Hypothalamus (tissue), 51 donors: ENCODE data around the gene THEM5.
"Not testable (repeated sequence)": the region's sequence is repeated elsewhere in the genome, so short reads cannot be mapped to it uniquely, and the experiment has no call there.

Experiments used
- DNase-seq, 51 donors: peaks; one replicate each; lab custom pipeline; 2025; lab: John Stamatoyannopoulos, UW

The THEM5 gene, protein sequence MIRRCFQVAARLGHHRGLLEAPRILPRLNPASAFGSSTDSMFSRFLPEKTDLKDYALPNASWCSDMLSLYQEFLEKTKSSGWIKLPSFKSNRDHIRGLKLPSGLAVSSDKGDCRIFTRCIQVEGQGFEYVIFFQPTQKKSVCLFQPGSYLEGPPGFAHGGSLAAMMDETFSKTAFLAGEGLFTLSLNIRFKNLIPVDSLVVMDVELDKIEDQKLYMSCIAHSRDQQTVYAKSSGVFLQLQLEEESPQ

GRCh38 chr1:151853411-151853943 is at the start of gene THEM5:
THEM5 (minus strand) TSS chr1:151853712; CDS start chr1:151853565, 147 bp downstream.
- DNase-seq = no peak

DNA sequence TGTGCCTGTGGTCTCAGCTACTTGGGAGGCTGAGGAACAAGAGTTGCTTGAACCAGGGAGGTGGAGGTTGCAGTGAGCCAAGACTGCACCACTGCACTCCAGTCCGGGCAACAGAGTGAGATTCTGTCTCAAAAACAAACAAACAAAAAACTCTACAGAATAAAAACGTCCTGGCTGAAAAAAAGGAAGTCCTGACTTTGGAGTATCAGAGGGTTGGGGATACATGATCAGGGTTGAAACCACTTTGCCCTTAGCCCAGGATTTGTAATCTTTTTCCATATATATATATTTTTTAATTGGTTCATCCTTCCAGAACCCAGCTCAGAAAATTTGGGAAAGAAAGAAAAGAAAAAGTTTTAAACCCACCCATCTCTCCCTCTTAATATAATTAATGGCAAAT is 49.3 kb upstream of the THEM5 start:
- DNase-seq = no peak

GRCh38 chr1:151900804-151901203 is 47.3 kb upstream of the THEM5 start:
- not testable (repeated sequence) for DNase-seq

GRCh38 chr1:151898519-151898991 is 45.0 kb upstream of the THEM5 start:
- no peak for DNase-seq

GRCh38 chr1:151897991-151898431 is 44.5 kb upstream of the THEM5 start:
- DNase-seq = no peak

- DNase-seq = no peak
Observed at GRCh38 chr1:151893176-151893924, 39.8 kb upstream of the THEM5 start.

DNA sequence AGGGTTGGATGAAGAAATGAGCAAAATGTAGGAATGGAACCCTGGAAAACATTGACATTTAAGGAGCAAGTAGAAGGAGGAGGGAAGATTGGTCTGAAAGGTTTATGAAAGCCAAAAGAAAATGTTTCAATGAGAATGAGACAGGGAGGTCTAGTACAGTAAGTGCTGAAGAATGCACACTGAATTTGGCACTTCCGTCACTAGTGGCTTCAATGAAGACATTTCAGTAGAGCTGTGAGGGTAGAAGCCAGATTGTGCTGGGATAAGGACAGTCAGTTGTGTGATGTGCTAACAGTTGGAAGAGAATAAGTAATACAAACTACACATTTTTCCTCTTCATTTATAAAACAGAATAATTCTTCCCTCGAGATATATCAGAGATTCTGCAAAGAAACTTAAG is 38.7 kb upstream of the THEM5 start:
- DNase-seq = no peak

DNA sequence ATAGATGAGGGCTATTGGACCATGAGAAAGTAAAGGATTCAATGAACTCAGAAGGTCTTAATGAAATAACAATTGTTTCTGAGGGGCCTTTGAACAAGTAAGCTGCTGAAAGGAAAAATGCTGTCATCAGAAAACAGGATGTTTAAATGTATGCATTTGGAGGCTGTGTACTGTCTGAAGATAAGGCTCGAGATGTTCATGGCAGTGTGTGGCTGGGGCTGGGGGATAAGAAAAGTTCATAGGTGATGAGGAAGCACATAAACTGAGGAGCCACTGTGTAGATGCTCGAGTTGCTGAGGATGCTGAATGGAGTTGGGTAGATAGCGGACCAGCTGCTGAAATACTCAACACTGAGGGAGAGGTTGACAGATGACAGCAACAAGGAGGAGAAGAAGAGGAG is 38.0 kb upstream of the THEM5 start:
- DNase-seq = no peak

- no peak for DNase-seq
Observed at GRCh38 chr1:151888972-151889570, 35.6 kb upstream of the THEM5 start.

GRCh38 chr1:151887028-151887427 is 33.5 kb upstream of the THEM5 start:
- DNase-seq = no peak

- no peak for DNase-seq
Observed at GRCh38 chr1:151885479-151885878, 32.0 kb upstream of the THEM5 start.

GRCh38 chr1:151884879-151885278 is 31.4 kb upstream of the THEM5 start:
- not testable (repeated sequence) for DNase-seq

- not testable (repeated sequence) for DNase-seq
Observed at GRCh38 chr1:151884445-151884844, 30.9 kb upstream of the THEM5 start.

DNA sequence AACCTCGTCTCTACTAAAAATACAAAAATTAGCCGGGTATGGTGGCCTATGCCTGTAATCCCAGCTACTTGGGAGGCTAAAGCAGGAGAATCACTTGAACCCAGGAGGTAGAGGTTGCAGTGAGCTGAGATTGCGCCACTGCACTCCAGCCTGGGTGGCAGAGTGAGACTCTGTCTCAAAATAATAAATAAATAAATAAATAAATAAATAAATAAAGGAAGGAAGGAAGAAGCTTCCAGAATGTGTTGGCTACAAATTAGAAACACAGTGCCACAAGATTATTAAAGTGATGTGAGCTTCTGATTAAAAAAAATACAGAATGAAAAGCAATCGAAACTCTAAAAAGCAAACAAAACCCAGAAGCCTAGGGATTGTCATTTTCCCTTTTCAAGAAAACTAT is 30.4 kb upstream of the THEM5 start:
- DNase-seq = not testable (repeated sequence)

GRCh38 chr1:151882918-151883317 is 29.4 kb upstream of the THEM5 start:
- not testable (repeated sequence) for DNase-seq

DNA sequence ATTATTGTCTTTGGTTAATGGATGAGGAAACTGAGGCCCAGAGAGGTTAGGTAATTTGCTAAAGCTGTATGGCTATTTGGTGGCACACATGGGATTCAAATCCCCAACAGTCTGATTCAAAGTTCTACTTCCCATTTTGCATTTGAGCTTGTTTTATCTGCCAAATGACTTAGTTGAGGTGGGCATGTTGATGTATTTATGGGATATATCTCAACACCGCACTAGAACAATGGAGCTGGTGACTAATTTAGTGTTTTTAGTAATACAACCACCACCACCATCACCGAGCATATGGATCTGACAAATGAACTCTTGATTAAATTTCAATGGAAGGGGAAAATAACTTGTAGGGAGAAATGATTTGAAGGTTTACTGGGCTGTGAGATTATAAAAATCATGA is 29.0 kb upstream of the THEM5 start:
- DNase-seq = no peak

GRCh38 chr1:151881479-151881878 is 28.0 kb upstream of the THEM5 start:
- peak in 3 of 51 donors; percentile 15 to 33 (median 20) for DNase-seq

GRCh38 chr1:151875419-151876097 is 22.0 kb upstream of the THEM5 start:
- DNase-seq = no peak

DNA sequence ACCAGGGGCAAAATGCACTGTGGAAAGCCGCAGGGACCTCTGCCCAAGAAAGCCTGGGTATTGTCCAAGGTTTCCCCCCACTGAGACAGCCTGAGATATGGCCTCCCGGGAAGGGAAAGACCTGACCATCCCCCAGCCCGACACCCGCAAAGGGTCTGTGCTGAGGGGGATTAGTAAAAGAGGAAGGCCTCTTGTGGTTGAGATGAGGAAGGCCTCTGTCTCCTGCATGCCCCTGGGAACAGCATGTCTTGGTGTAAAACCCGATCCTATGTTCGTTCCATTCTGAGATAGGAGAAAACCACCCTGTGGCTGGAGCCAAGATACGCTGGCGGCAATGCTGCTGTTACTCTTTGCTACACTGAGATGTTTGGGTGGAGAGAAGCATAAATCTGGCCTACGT is 19.3 kb upstream of the THEM5 start:
- not testable (repeated sequence) for DNase-seq

DNA sequence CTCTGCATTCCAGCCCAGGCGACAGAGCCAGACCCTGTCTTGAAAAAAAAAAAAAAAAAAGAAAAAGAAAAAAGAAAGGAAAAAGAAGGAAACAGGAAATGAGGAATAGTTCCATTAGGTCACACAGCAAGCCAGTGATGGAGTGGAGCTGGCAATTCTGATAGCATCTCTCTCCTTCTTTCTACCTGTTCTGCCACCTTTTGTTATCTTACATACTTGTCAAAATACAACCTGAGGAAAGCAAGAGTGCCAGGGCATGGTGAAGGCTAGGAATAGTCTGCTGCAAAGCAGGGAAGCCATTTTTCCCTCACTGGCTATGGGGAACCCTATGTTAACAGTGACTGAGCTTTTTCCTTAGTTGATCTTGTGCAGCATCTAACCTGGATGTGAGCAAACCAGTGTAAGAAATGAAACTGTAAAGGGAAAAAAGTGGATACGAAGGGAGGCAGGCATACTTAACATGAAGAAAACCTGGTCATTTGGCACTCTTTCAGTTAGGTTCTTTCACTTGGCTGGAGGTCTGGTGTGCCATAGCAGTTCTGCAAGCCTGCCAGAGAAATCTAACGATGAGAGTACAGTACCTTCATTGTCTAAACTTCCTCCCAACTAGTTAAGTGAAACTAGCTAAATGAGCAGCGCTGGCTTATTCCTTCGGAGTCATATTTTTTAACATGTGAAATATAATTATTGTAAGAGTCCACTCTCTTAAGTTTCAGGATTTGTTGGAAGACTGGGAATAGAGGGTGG is 17.9 kb upstream of the THEM5 start:
- no peak for DNase-seq
